ENCODE data around the gene AQP3. TPM values are rescaled to one million over a fixed set of nuclear protein-coding genes. Genes with fewer than 3 reads are reported as not detected.

Gene AQP3
- total RNA-seq, 2 donors from 2014 or later, result 2.2 to 2.7 TPM

GRCh38 chr9:33414889-33415500 is 32.4 kb downstream of the AQP3 start:
- 90 to 96% methylated on average over 5 to 13 of the region's 13 CpGs for WGBS, 2 experiments (ENCODE audit: insufficient coverage in 1 of 2, insufficient read length in 1 of 2)
- Mint-ChIP-seq H3K36me3 (ENCODE audit: low read depth) (no peaks in the 10 kb centered on the region), H3K27me3 (ENCODE audit: insufficient read depth) (peaks cover 6% of the 10 kb centered on the region), H3K4me1 (peaks cover 32% of the 10 kb centered on the region), H3K4me3 (peak overlapping the region; percentile 43), H3K9me3 (no peaks in the 10 kb centered on the region), H3K27ac (peak overlapping the region; percentile 94)
- no peak overlapping the region for H3K9ac ChIP-seq (ENCODE audit: extremely low read depth, low read length, poor library complexity, severe bottlenecking)
- H3K4me1 ChIP-seq (ENCODE audit: control insufficient read depth, insufficient read depth, low read length), result peaks cover 9% of the 10 kb centered on the region
- DNase-seq, result no peak
- no peaks in the 10 kb centered on the region for H3K36me3 ChIP-seq (ENCODE audit: control insufficient read depth, insufficient read depth, low read length)
- H3K9me3 ChIP-seq (ENCODE audit: control insufficient read depth, low read length), result no peaks in the 10 kb centered on the region
- no peak overlapping the region for H3K27ac ChIP-seq (ENCODE audit: low read depth, low read length)
- H3K4me3 ChIP-seq (ENCODE audit: low read length), result no peak overlapping the region
- no peaks in the 10 kb centered on the region for H3K27me3 ChIP-seq (ENCODE audit: control insufficient read depth, insufficient read depth, low read length, poor library complexity, severe bottlenecking)
- TF ChIP-seq CTCF (conservative IDR thresholded peaks at IDR 0.05), result no peak

- 93 to 100% methylated on average over 1 to 3 of the region's 3 CpGs for WGBS, 2 experiments (ENCODE audit: insufficient coverage in 1 of 2, insufficient read length in 1 of 2)
- no peaks in the 10 kb centered on the region for H3K9me3 ChIP-seq (ENCODE audit: control insufficient read depth, low read length)
- H3K27me3 ChIP-seq (ENCODE audit: control insufficient read depth, insufficient read depth, low read length, poor library complexity, severe bottlenecking), result no peaks in the 10 kb centered on the region
- H3K9ac ChIP-seq (ENCODE audit: extremely low read depth, low read length, poor library complexity, severe bottlenecking), result no peak overlapping the region
- Mint-ChIP-seq H3K27ac (no peak overlapping the region), H3K27me3 (ENCODE audit: insufficient read depth) (peaks cover 6% of the 10 kb centered on the region), H3K4me3 (no peak overlapping the region), H3K9me3 (no peaks in the 10 kb centered on the region), H3K36me3 (ENCODE audit: low read depth) (no peaks in the 10 kb centered on the region), H3K4me1 (peaks cover 32% of the 10 kb centered on the region)
- no peak overlapping the region for H3K4me3 ChIP-seq (ENCODE audit: low read length)
- no peak for TF ChIP-seq CTCF (conservative IDR thresholded peaks at IDR 0.05)
- peaks cover 9% of the 10 kb centered on the region for H3K4me1 ChIP-seq (ENCODE audit: control insufficient read depth, insufficient read depth, low read length)
- no peaks in the 10 kb centered on the region for H3K36me3 ChIP-seq (ENCODE audit: control insufficient read depth, insufficient read depth, low read length)
- no peak overlapping the region for H3K27ac ChIP-seq (ENCODE audit: low read depth, low read length)
- DNase-seq, result no peak
Observed at GRCh38 chr9:33414268-33414667, 33.1 kb downstream of the AQP3 start.

GRCh38 chr9:33408087-33408486 is 39.3 kb downstream of the AQP3 start:
- Histone ChIP-seq H3K4me1 (ENCODE audit: control insufficient read depth, insufficient read depth, low read length) (no peaks in the 10 kb centered on the region), H3K36me3 (ENCODE audit: control insufficient read depth, insufficient read depth, low read length) (no peaks in the 10 kb centered on the region), H3K27me3 (ENCODE audit: control insufficient read depth, insufficient read depth, low read length, poor library complexity, severe bottlenecking) (no peaks in the 10 kb centered on the region), H3K9me3 (ENCODE audit: control insufficient read depth, low read length) (no peaks in the 10 kb centered on the region), H3K27ac (ENCODE audit: low read depth, low read length) (no peak overlapping the region), H3K4me3 (ENCODE audit: low read length) (no peak overlapping the region), H3K9ac (ENCODE audit: extremely low read depth, low read length, poor library complexity, severe bottlenecking) (no peak overlapping the region)
- peaks cover 12% of the 10 kb centered on the region for H3K4me1 Mint-ChIP-seq
- no peak for DNase-seq
- H3K4me3 Mint-ChIP-seq, result no peak overlapping the region
- peaks cover 6% of the 10 kb centered on the region for H3K27me3 Mint-ChIP-seq (ENCODE audit: insufficient read depth)
- H3K27ac Mint-ChIP-seq, result no peak overlapping the region
- H3K36me3 Mint-ChIP-seq (ENCODE audit: low read depth), result no peaks in the 10 kb centered on the region
- WGBS, 2 experiments (ENCODE audit: insufficient coverage in 1 of 2, insufficient read length in 1 of 2), result 92% methylated on average over 5 of the region's 5 CpGs
- no peaks in the 10 kb centered on the region for H3K9me3 Mint-ChIP-seq
- TF ChIP-seq CTCF (conservative IDR thresholded peaks at IDR 0.05), result no peak

Measured in endodermal cell (in vitro differentiated cells).